ENCODE results near the gene MANBA.

MANBA gene

GRCh38 chr4:102778720-102779119, 18.0 kb upstream of the MANBA start:
- POLR2A ChIA-PET, result no interaction called here

DNA sequence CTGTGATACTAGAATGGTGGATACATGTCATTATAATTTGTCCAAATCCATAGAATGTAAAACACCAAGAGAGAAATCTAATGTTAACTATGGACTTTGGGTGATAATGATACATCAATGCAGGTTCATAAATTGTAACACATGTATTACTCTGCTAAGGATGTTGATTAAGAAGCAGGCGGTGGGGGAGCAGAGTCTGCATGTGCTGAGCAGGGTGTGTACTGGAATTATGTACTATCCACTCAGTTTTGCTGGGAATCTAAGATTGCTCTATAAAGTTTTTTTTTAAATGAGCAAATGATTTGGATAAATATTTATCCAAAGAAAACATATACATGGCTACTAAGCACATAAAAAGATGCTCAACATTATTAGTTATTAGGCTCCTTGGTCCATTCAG, 15.0 kb upstream of the MANBA start:
- TF ChIP-seq ZNF785 (tag by site-specific recombination; IDR thresholded peaks at IDR 0.05) (no peak), SALL2 (tag by site-specific recombination; IDR thresholded peaks at IDR 0.05; ENCODE audit: borderline replicate concordance) (no peak), TRIM28 (IDR thresholded peaks at IDR 0.05; ENCODE audit: borderline replicate concordance, low read length) (no peak), CTCF (tag by site-specific recombination; IDR thresholded peaks at IDR 0.05) (no peak), ZNF548 (tag by site-specific recombination; IDR thresholded peaks at IDR 0.05) (no peak), ZNF791 (tag by site-specific recombination; IDR thresholded peaks at IDR 0.05) (no peak), ZNF140 (tag by site-specific recombination; IDR thresholded peaks at IDR 0.05) (no peak)
- H3K9me3 ChIP-seq (ENCODE audit: control insufficient read depth, insufficient read depth, low read depth, low read length), result no peaks in the 10 kb centered on the region
- ChIA-PET POLR2A (interaction anchor here (0.5 kb wide), 1 partner anchor 15 kb away, joined by 3 read pairs; the partner anchor contains the start of gene MANBA), CTCF (no interaction called here)
- no peak overlapping the region for H3K4me3 ChIP-seq (ENCODE audit: low read depth, low read length)
- H3K27ac ChIP-seq (ENCODE audit: extremely low read depth, low read depth, low read length), result no peak overlapping the region
- 0 out of 2 replicates have a peak, but pooled peaks cover 2% of the 10 kb centered on the region for H3K4me1 ChIP-seq (ENCODE audit: control insufficient read depth, insufficient read depth, low read length)
- no peaks in the 10 kb centered on the region for H3K36me3 ChIP-seq (ENCODE audit: control insufficient read depth in 2 of 2, insufficient read depth in 1 of 2, low read length in 2 of 2)

More at GRCh38 chr4:102778720-102779119, 18.0 kb upstream of the MANBA start:
- CTCF ChIA-PET, result no interaction called here
- TF ChIP-seq, protein P1, sequence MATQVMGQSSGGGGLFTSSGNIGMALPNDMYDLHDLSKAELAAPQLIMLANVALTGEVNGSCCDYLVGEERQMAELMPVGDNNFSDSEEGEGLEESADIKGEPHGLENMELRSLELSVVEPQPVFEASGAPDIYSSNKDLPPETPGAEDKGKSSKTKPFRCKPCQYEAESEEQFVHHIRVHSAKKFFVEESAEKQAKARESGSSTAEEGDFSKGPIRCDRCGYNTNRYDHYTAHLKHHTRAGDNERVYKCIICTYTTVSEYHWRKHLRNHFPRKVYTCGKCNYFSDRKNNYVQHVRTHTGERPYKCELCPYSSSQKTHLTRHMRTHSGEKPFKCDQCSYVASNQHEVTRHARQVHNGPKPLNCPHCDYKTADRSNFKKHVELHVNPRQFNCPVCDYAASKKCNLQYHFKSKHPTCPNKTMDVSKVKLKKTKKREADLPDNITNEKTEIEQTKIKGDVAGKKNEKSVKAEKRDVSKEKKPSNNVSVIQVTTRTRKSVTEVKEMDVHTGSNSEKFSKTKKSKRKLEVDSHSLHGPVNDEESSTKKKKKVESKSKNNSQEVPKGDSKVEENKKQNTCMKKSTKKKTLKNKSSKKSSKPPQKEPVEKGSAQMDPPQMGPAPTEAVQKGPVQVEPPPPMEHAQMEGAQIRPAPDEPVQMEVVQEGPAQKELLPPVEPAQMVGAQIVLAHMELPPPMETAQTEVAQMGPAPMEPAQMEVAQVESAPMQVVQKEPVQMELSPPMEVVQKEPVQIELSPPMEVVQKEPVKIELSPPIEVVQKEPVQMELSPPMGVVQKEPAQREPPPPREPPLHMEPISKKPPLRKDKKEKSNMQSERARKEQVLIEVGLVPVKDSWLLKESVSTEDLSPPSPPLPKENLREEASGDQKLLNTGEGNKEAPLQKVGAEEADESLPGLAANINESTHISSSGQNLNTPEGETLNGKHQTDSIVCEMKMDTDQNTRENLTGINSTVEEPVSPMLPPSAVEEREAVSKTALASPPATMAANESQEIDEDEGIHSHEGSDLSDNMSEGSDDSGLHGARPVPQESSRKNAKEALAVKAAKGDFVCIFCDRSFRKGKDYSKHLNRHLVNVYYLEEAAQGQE (tag by site-specific recombination; IDR thresholded peaks at IDR 0.05), result no peak
- TF ChIP-seq OSR2 (tag by site-specific recombination; IDR thresholded peaks at IDR 0.05) (no peak), ZNF26 (tag by site-specific recombination; IDR thresholded peaks at IDR 0.05) (no peak), ZSCAN16 (tag by site-specific recombination; IDR thresholded peaks at IDR 0.05) (no peak)
- TF ChIP-seq, protein P2, sequence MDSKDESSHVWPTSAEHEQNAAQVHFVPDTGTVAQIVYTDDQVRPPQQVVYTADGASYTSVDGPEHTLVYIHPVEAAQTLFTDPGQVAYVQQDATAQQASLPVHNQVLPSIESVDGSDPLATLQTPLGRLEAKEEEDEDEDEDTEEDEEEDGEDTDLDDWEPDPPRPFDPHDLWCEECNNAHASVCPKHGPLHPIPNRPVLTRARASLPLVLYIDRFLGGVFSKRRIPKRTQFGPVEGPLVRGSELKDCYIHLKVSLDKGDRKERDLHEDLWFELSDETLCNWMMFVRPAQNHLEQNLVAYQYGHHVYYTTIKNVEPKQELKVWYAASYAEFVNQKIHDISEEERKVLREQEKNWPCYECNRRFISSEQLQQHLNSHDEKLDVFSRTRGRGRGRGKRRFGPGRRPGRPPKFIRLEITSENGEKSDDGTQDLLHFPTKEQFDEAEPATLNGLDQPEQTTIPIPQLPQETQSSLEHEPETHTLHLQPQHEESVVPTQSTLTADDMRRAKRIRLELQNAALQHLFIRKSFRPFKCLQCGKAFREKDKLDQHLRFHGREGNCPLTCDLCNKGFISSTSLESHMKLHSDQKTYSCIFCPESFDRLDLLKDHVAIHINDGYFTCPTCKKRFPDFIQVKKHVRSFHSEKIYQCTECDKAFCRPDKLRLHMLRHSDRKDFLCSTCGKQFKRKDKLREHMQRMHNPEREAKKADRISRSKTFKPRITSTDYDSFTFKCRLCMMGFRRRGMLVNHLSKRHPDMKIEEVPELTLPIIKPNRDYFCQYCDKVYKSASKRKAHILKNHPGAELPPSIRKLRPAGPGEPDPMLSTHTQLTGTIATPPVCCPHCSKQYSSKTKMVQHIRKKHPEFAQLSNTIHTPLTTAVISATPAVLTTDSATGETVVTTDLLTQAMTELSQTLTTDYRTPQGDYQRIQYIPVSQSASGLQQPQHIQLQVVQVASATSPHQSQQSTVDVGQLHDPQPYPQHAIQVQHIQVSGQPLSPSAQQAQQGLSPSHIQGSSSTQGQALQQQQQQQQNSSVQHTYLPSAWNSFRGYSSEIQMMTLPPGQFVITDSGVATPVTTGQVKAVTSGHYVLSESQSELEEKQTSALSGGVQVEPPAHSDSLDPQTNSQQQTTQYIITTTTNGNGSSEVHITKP (tag by site-specific recombination; IDR thresholded peaks at IDR 0.05), result peak; percentile 40; the same call in 1 of the 2 replicates
- TF ChIP-seq, protein P3, sequence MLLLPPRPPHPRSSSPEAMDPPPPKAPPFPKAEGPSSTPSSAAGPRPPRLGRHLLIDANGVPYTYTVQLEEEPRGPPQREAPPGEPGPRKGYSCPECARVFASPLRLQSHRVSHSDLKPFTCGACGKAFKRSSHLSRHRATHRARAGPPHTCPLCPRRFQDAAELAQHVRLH (tag by site-specific recombination; IDR thresholded peaks at IDR 0.05), result no peak
- 0 out of 2 replicates have a peak, but pooled peaks cover 2% of the 10 kb centered on the region for H3K4me1 ChIP-seq (ENCODE audit: control insufficient read depth, insufficient read depth, low read length)
- H3K36me3 ChIP-seq (ENCODE audit: control insufficient read depth in 2 of 2, insufficient read depth in 1 of 2, low read length in 2 of 2), result no peaks in the 10 kb centered on the region
- H3K4me3 ChIP-seq (ENCODE audit: low read depth, low read length), result no peak overlapping the region
- H3K9me3 ChIP-seq (ENCODE audit: control insufficient read depth, insufficient read depth, low read depth, low read length), result no peaks in the 10 kb centered on the region
- H3K27ac ChIP-seq (ENCODE audit: extremely low read depth, low read depth, low read length), result no peak overlapping the region
